ENCODE results near the gene APOL1.

- TF ChIP-seq, protein P1, sequence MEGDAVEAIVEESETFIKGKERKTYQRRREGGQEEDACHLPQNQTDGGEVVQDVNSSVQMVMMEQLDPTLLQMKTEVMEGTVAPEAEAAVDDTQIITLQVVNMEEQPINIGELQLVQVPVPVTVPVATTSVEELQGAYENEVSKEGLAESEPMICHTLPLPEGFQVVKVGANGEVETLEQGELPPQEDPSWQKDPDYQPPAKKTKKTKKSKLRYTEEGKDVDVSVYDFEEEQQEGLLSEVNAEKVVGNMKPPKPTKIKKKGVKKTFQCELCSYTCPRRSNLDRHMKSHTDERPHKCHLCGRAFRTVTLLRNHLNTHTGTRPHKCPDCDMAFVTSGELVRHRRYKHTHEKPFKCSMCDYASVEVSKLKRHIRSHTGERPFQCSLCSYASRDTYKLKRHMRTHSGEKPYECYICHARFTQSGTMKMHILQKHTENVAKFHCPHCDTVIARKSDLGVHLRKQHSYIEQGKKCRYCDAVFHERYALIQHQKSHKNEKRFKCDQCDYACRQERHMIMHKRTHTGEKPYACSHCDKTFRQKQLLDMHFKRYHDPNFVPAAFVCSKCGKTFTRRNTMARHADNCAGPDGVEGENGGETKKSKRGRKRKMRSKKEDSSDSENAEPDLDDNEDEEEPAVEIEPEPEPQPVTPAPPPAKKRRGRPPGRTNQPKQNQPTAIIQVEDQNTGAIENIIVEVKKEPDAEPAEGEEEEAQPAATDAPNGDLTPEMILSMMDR (IDR thresholded peaks at IDR 0.05; ENCODE audit: low read length): no peak
- TF ChIP-seq EZH2 (IDR thresholded peaks at IDR 0.05; ENCODE audit: borderline replicate concordance, low read length): no peak
Measured at GRCh38 chr22:36257948-36258670, 5.2 kb downstream of the APOL1 start.
